A549 (cell line): ENCODE measurements around the gene TMEM119.

Experiments
- BCL3 ChIP-seq: fragments of >200 bp; sonication (Bioruptor Twin); formaldehyde crosslinking; IDR thresholded peaks from 3 replicates; pipeline ENCODE4 v1.6.1; 2016
- CHD2 ChIP-seq: fragments of 150-350 bp; IDR thresholded peaks from 2 replicates; pipeline ENCODE4 v1.6.1; 2014; ENCODE audit warnings: low read length; ENCODE audit not compliant: partially characterized antibody
- CTCF ChIP-seq: fragments of >200 bp; sonication (Bioruptor Twin); formaldehyde crosslinking; IDR thresholded peaks from 3 replicates; pipeline ENCODE4 v1.5.1; 2016
- ESRRA ChIP-seq: fragments of 150-350 bp; IDR thresholded peaks from 2 replicates; pipeline ENCODE4 v1.6.1; 2014; ENCODE audit warnings: mild to moderate bottlenecking, low read length, borderline replicate concordance
- FOSL2 ChIP-seq, 2 experiments: fragments of 450-650 bp in 1 of 2; fragments of >200 bp in 1 of 2; sonication (Bioruptor Twin) in 1 of 2; formaldehyde crosslinking; IDR thresholded peaks; 2 replicates each; pipeline versions ENCODE4 v1.5.0 to v1.6.1; 2016 to 2020; ENCODE audit warnings: mild to moderate bottlenecking in 1 of 2, moderate library complexity in 1 of 2
- HOXA7 ChIP-seq: fragments of 250-450 bp; sonication (Bioruptor Pico); IDR thresholded peaks from 2 replicates; pipeline ENCODE4 v1.5.0; 2020; ENCODE audit warnings: mild to moderate bottlenecking, moderate library complexity
- MAFK ChIP-seq: fragments of 450-650 bp; IDR thresholded peaks from 2 replicates; pipeline ENCODE4 v1.6.1; 2014; ENCODE audit not compliant: partially characterized antibody
- MAX ChIP-seq: IDR thresholded peaks from 2 replicates; pipeline ENCODE4 v1.6.1; 2012
- MYC ChIP-seq: IDR thresholded peaks from 2 replicates; pipeline ENCODE4 v1.6.1; 2012; ENCODE audit warnings: mild to moderate bottlenecking, inconsistent platforms, low read length, improper control_type of control experiment, borderline replicate concordance
- NPAS2 ChIP-seq: fragments of 250-450 bp; sonication (Bioruptor Pico); IDR thresholded peaks from 2 replicates; pipeline ENCODE4 v1.8.0; 2022; ENCODE audit warnings: mild to moderate bottlenecking, moderate library complexity, borderline replicate concordance
- POLR2A ChIP-seq: IDR thresholded peaks from 2 replicates; pipeline ENCODE4 v1.6.1; 2012; ENCODE audit warnings: mild to moderate bottlenecking, low read length
- REST ChIP-seq: fragments of 200-600 bp; sonication (generic); IDR thresholded peaks from 2 replicates; pipeline ENCODE4 v1.6.1; 2016; ENCODE audit warnings: antibody characterized with exemption, mild to moderate bottlenecking, moderate library complexity
- USF2 ChIP-seq: fragments of 450-650 bp; IDR thresholded peaks from 2 replicates; pipeline ENCODE4 v1.6.1; 2014; ENCODE audit warnings: antibody characterized with exemption
- ZFP36 ChIP-seq: fragments of 450-650 bp; IDR thresholded peaks from 2 replicates; pipeline ENCODE4 v1.6.1; 2014; ENCODE audit warnings: borderline replicate concordance; ENCODE audit not compliant: partially characterized antibody

- TF ChIP-seq MAX (no peak), MAFK (no peak), CTCF (no peak), BCL3 (no peak), FOSL2 (IDR thresholded peaks at IDR 0.05) (no peak), FOSL2 (CRISPR knock-in tag; IDR thresholded peaks at IDR 0.05) (no peak), POLR2A (no peak), REST (no peak), NPAS2 (no peak), USF2 (no peak), HOXA7 (CRISPR knock-in tag) (no peak), ESRRA (no peak), MYC (no peak), ZFP36 (peak; percentile 31), CHD2 (no peak)
These were observed 16.8 kb upstream of the TMEM119 start for GRCh38 chr12:108614639-108615038.
